GM12891 (cell line): Measurements from ENCODE around the gene TBC1D22A.

Experiments used
- POLR2A ChIP-seq: IDR thresholded peaks from 2 replicates; pipeline ENCODE4 v1.6.1; 2011; ENCODE audit warnings: low read depth, low read length, control low read depth
- POLR2AphosphoS5 ChIP-seq: IDR thresholded peaks from 2 replicates; pipeline ENCODE4 v1.6.1; 2011; ENCODE audit warnings: low read depth, low read length, control low read depth
- POU2F2 ChIP-seq: IDR thresholded peaks from 2 replicates; pipeline ENCODE4 v1.6.1; 2011; ENCODE audit warnings: low read depth, mild to moderate bottlenecking, control low read depth, low read length, moderate library complexity
- SPI1 ChIP-seq: IDR thresholded peaks from 2 replicates; pipeline ENCODE4 v1.6.1; 2011; ENCODE audit warnings: low read depth, low read length, control low read depth
- TAF1 ChIP-seq: IDR thresholded peaks from 2 replicates; pipeline ENCODE4 v1.6.1; 2011; ENCODE audit warnings: low read depth, low read length, control low read depth

DNA sequence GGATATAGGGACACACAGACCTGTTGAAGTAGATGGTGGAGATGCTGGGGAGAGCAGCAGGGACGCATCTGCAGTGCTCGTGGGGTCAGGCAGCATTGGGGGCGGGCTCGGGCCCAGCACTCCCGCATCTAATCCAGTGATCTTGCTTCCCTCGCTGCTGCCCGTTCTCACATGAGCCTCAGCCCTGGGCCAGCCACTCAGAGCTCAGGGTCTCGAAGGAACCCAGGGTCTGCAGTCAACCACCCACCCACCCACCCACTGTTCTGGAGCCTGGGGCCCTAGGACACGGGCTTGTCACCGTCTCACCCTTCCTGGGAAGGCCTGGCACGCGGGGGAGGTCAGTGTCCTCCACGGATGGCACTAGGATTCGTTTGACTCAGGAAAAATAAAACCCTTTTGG lies 406.0 kb downstream of the TBC1D22A start:
- TF ChIP-seq TAF1 (no peak), POLR2A (no peak), POLR2AphosphoS5 (no peak), POU2F2 (no peak), SPI1 (no peak)
